ENCODE data around the gene MINPP1. TPM values are rescaled to one million over a fixed set of nuclear protein-coding genes. Genes with fewer than 3 reads are reported as not detected.
A peak's percentile ranks its signal among the peaks of the same experiment; 100 is the strongest.
"Not testable (repeated sequence)": the region's sequence is repeated elsewhere in the genome, so short reads cannot be mapped to it uniquely, and the experiment has no call there.

Gene MINPP1
- polyA plus RNA-seq, 10 donors, result 14.6 to 21.9 (median 17.0) TPM

DNA sequence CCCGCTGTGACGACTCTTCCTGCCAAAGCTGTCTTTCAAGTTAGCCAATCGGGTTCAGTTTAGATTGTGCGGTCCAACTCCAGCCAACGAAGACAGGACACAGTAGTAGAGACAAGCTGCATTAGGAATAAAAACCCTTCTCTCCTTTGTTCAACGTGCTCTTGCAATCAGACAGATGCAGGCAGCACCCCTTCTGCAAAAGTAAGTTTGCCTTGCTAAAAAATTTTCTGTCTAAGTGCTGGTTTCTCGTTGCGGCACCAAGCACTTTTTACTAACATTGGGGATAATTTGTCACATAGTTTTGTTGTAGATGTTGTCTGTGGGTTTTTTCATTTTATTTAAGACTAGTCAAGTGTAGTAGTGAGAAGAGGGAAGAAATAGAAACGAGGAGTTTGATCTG is 58.1 kb downstream of the MINPP1 start:
- no peak for DNase-seq

DNA sequence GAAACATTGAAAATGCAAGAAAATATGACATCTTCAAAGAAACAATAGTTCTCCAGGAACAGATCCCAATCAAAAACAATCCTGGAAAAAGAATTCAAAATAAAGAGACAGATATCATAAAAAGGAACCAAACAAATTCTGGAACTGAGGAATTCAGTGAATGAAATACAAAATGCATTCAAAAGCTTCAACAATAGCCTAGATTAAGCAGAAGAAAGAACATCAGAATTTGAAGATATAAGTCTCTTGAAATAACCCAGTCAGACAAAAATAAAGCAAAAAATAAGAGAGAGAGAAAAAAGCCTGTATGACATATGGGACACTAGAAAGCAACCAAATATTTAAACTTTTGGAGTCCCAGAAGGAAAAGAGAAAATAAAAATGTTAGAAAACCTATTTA is 60.3 kb downstream of the MINPP1 start:
- DNase-seq, result no peak

DNA sequence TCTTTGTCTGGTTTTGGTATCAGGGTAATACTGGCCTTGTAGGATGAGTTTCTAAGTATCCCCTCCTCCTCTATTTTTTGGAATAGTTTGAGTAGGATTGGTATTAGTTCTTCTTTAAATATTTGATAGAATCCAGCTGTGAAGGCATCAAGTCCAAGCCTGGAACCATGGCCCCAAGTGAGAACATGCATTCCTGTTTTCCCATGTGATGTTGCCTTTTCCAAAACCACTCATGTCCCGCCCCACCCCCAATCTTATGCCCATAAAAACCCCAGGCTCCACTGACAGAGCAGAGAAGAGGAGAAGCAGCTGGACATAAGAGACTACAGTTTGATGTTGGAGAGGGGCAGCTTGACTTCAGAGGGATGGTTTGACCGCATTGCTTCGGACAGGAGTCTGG is 71.2 kb downstream of the MINPP1 start:
- DNase-seq, result no peak

DNA sequence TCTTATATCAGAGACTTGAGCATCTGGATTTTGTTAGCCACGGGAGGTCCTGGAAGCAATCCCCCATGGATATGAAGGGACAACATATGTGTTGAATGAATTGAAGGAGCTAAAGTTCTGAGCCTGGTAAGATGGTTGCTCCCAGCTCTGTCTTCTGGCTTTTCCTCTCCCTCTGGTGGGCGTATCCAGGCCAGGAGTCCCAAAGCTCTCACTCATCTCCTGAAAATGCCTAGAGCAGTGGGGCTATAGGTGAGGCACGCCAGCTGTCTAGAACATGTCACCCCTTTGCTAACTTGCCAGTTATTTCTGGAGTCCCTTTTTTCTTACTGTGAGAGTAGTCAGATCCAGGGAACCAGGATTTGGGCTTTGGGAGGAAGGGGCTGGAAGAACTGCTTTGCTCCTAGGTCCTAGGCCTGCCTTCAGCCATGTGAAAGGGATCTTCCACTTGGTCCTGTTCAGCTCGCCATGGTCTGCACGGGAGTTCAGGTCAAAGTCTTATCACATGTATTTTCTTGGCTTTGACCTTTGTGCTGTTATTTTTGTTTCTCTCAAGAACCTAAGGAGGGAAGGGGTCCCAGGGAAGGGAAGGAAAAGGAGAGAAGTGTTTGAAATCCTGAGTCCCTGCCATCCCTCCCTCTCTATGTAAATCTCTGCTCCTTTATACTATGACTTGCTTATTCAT is 73.6 kb downstream of the MINPP1 start:
- peak in 1 of 3 donors; percentile 16 for DNase-seq

DNA sequence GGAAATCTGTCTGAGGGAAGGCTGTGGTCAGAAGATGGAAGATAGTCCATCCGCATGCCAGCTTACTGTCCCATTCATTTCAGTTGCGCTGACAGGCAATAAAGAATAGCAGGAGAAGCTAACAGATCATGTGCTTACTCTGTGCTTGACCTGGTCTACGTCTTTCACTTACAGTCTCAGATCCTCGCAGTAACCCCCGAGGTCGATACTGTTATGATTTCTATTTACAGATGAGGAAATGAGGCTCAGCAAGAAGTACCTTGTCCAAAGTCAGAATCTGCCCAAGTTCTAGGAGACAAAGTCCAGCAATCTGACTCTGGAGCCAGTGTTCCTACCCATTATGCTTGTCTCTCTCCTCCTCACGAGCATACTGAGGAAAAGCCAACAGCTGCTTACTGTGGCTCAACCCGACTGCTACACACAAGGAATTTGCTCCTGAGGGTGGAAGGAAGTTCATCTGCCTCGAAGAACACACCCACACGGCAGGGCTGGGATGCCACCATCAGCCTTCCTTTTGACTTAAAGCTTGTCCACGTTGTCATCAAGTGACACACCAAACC is 74.2 kb downstream of the MINPP1 start:
- DNase-seq, result peak in 1 of 3 donors; percentile 65

DNA sequence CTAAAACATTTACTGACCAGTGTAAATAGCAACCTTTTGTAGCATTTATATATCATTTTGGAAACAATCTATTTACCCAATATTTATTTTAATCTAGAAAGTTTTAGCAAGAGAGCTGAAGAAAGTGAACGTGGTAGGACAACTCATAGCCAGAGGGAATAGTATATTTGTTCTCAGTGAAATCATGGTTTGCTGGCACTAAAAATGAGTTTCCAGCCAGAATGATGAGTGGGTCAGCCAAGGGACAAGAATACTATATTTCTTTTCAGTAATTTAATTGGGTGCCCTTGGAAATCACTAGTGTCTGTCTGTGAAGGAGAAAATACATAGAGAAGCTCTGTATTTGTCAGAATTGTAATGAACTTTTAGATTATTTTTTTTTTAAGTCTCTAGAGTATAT is 74.9 kb downstream of the MINPP1 start:
- peak in 2 of 3 donors; percentile 64 to 82 for DNase-seq

DNA sequence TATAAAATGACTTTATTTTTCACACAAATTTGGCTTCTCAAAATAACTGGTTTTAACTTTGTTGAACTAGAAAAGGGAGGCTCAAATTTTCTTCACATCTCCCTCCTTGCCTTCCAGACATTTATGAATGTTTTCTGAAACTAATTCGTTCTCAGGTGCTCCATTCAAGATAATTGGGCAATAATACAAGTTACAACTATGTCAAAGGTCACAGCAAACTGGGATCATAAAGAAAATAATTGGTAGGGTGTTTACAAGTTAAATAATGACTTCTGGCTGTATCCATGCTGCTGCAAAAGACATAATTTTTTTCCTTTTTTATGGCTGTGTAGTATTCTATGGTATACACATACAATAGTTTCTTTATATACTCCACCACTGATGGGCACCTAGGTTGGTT is 75.3 kb downstream of the MINPP1 start:
- DNase-seq, result no peak

DNA sequence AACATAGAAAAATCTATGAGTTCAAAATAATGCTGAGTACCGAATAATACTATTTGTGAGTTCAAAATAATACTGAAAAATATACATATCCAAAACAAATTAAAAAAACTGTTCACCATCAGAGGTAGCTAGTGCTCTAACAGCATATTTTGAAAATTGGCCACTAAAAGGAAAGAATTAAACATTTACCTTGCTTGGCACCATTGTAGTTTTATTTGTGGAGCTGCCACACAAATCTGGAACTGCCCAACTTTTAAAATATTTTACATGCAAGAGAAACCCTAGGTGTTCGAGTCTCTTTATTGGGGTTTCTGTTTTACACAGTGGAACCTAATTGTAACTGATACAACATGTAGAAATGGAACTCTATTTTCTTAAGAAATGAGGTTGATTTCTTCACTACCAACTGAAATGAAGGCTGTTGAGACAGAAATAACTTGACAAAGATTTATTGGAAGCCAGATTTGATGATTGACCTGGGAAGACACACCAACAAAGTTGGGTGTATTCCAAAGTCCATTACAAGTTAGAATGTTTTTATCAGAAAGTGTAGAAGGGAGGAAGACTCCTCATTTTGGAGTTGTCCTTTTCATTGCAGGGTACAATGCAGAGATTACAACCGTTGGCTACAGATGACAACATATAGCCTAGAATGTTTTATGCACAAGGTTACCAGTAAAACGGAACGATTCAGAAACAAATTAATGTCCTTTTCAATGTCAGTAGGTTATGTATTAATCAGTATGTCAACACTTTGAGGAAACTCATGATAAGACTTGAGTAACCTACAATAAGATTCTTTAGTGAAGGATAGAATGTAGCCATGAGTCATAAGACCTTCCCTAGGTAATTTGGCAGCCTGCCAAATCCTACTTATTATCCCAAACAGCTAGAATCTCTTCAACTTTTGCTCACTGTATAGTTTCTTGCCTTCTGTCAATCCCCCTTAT is 81.1 kb downstream of the MINPP1 start:
- peak in 1 of 3 donors; percentile 33 for DNase-seq

DNA sequence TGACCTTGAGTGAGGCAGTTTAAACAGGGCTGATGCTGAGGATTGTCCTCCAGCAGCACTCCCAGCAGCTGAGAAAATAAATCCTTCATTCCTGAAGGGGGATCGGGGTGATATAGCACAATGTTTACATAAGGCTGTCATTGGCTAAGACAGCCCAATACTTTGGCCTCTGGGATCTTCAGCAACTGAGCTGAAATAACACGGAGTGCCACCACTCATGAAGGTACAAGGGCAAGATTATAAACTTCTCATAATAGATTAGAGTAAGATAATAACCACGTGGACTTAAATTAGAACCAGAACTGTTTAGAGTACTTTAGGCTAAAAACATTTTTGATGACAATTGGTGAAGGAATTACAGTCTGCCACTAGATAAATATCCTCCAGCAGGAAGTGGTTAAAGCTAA is 85.0 kb downstream of the MINPP1 start:
- DNase-seq, result no peak

DNA sequence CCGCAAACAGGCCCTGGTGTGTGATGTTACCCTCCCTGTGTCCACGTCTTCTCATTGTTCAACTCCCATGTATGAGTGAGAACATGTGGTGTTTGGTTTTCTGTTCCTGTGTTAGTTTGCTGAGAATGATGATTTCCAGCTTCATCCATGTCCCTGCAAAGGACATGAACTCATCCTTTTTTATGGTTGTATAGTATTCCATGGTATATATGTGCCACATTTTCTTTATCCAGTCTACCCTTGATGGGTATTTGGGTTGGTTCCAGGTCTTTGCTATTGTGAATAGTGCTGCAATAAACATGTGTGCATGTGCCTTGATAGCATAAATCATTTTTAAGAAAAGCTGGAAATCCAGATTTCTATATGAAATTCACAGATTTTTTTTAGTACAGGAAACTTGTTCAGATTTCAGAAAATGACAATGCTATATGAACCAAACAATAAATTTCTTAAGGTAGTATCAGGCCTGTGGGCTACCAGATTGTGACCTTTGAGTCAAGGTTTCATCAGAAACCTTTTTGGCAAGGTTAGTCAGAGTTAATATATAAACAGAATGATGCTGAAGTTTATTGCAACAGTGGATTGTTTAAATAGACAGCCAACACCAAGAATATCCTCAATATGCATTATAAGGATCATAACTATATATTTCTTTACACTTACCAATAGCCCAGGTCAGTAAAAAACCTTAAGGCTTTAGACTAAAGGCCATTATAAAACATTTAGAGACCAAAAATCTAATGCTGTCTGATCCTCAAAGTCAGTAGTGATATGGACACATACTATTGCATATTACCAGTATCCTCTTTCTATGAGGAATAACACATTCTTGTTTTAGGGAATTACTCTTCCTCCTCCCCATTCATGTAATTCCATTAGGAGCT is 86.3 kb downstream of the MINPP1 start:
- no peak for DNase-seq

DNA sequence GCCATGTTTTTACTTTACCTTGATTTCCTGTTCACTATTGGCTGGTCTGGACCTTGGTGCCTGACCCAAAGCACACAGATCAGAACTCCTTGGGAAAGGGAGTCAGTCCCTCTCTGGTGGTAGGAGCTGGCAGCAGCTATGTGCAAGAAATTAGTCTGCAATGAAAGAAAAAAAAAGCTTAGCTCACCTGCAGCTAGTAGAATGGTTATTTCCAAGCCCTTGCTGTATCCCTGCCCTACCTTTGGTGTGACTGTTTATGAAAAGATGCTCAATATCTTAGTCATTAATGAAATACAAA is 86.8 kb downstream of the MINPP1 start:
- DNase-seq, result no peak

DNA sequence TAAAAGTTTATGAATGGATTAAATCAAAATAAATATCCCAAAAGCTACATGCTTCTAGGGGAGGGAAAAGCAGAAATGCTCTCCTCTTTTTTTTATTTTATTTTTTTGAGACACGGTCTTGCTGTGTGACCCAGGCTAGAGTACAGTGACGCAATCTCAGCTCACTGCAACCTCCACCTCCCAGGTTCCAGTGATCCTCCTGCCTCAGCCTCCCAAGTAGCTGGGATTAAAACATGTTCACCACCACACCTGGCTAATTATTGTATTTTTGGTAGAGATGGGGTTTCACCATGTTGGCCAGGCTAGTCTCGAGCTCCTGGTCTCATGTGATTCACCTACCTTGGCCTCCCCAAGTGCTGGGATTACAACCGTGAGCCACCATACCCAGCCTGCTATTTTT is 88.2 kb downstream of the MINPP1 start:
- not testable (repeated sequence) for DNase-seq

DNA sequence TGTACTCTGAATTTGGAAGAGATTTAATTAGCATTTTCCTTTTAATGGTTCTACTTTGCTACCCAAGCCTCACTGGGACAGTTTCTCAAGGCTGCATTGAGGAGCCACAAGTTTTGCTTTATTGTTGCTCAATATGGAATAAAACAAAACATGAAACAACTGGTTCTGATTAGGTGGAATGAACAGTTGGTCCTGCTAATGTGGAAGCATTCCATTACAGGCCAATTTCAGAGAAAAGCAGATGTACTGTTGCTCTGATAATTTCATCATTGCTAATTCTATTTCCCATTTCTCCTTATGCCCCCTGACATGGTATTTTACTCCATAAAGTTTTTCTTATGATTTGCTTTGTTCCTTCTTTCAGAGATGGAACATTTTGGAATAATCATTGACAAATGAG is 89.0 kb downstream of the MINPP1 start:
- peak in 1 of 3 donors; percentile 49 for DNase-seq

DNA sequence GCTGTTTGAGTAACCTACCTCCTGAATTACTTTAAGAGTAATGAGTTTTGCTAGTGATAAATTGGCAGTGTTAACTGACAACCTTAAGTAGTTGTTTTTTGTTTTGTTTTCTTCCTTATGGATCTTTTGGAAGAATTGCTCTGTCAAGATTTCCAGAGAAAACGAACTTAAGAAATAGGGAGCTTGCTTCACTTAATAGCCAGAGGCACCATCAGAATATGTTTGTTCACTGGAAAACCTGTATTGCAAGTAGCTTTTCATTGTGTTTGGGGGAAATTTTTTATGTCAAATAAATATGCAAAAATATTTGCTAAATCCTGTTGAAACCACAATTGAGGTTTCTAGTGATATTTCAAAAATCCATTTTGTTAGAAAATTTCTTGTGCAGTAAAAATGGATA is 89.5 kb downstream of the MINPP1 start:
- DNase-seq, result no peak

DNA sequence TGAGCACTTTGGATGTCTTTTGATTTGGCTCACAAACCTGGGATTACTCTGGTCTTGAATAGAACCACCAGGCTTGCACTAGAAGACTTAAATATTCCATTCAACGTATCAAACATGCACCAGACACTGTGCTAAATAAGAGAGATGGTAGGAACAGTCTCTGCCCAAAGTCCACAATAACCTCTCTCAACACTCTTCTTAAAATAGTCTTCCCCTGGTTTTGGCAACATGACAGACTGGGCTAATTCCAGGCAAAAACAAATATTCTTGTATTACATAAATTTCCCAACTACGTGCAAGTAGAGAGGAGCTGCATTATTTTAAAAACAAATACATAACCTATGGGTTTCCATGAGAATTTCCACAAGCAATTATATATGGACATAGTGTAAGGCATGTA is 90.2 kb downstream of the MINPP1 start:
- no peak for DNase-seq

DNA sequence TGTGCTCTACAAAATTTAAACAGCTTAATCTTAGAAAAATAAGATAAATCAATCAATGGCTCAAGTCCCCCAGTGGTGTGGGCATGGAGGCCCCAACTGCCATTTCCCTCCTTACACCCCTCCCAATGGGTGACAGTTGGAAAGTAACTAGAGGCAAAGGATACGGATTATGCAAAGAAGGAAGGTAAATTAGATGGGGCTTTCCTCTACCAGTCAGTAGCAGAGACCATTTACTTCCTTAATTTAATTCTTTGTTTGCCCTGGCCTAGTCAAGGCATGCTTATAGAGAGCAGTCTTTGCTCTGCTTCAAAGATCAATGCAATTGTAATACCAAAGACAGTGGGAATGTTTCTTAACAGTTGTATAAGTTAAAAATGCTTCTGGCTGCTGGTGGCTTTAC is 91.7 kb downstream of the MINPP1 start:
- no peak for DNase-seq

DNA sequence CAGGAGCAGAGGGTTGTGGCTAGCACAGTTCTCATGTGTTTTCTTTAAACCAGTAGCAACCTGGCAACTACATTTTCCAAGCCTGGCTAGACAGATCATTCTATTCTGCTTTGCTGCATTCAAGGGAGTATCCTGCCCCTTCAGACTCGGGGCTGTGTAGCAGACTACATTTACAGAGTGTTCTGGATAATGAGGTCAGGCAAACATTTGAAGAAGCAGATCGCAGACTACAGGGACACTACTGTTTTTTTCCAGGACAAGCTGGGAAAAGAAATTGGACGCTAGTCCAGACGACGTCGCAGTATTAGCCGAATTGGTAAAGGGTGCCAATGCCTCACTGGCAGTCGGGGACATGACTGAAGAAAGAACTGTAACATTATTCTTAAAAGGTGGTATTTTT is 94.0 kb downstream of the MINPP1 start:
- no peak for DNase-seq

DNA sequence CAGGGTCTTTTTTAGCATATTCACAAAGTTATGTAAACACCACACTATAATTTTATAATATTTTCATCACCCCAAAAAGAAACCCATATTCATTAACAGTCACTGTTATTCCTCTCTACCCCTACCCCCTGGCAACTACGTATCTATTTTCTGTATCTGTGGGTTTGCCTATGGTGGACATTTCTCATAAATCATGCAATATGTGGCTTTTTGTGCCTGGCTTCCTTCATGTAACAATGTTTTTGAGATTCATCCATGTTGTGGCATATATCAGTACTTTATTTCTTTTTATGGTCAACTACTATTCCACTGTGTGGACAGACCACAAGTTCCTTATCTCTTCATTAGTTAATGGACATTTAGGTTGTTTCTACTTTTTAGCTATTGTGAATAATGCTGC is 95.9 kb downstream of the MINPP1 start:
- DNase-seq, result no peak
